Measurements from ENCODE around the gene GABRG3.
"Not testable (repeated sequence)": the region's sequence is repeated elsewhere in the genome, so short reads cannot be mapped to it uniquely, and the experiment has no call there.

The GABRG3 gene

DNA sequence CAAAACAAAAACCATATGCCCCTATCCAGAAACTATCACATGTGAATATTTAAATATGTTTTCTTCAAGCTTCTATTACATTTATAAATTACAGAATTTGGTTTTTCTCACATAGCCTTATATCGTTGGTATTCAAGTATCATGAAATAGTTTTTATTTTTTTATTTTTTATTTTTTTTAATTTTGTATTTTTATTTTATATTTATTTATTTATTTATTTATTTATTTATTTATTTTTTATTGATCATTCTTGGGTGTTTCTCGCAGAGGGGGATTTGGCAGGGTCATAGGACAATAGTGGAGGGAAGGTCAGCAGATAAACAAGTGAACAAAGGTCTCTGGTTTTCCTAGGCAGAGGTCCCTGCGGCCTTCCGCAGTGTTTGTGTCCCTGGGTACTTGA lies 32.0 kb downstream of the GABRG3 start:
- DNase-seq, result not testable (repeated sequence)

DNA sequence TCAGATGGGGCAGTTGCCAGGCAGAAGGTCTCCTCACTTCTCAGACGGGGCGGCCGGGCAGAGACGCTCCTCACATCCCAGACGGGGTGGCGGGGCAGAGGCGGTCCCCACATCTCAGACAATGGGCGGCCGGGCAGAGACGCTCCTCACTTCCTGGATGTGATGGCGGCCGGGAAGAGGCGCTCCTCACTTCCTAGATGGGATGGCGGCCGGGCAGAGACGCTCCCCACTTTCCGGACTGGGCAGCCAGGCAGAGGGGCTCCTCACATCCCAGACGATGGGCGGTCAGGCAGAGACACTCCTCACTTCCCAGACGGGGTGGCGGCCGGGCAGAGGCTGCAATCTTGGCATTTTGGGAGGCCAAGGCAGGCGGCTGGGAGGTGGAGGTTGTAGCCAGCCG lies 33.2 kb downstream of the GABRG3 start:
- not testable (repeated sequence) for DNase-seq

DNA sequence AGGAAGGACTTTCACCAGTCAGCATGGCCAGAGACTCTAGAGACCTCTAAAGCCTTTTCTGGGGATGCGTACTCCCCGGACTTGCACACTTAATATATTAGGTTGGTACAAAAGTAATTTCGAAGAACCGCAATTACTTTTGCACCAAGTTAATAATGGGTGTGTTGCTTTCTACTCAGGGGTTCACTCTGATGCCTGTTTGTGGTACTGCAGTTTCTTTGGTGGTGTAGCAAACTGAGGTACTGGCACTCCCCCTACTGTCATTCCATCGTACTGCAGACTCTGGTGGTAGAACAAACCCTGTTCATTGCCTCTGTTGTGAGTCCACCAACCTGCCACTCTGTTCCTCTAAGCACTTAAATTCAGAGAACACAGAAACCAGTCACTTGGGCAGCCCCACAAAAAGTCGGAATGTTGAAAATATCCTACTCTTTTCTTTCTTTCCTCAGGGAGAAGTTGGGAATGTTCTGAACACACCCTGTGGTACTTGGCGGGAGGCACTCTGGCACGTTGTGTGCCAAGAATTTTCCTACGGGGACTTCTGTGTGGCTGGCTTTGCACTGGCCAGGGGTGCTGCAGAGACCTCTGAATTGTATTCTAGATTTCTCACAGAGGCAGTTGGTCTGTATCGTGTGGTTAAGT lies 46.3 kb downstream of the GABRG3 start:
- DNase-seq, result no peak

DNA sequence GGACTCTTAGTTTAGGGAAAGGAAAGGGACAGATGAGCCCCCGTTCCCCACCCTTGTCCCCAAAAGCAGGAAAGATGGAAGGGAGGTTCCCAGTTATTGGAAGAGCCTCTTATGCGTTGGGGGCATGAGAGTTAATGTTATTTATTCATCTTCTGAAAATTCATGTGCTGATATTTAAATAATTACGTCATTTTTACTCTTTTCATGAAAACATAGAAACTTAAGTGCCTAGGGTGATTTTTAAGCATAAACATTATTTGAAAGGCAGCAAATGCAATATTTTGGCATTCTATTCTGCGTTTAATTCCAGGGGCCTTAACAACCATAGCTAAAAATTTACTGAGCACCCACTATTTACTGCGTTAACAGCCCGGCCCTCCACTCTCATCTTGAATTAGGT lies 48.7 kb downstream of the GABRG3 start:
- no peak for DNase-seq

DNA sequence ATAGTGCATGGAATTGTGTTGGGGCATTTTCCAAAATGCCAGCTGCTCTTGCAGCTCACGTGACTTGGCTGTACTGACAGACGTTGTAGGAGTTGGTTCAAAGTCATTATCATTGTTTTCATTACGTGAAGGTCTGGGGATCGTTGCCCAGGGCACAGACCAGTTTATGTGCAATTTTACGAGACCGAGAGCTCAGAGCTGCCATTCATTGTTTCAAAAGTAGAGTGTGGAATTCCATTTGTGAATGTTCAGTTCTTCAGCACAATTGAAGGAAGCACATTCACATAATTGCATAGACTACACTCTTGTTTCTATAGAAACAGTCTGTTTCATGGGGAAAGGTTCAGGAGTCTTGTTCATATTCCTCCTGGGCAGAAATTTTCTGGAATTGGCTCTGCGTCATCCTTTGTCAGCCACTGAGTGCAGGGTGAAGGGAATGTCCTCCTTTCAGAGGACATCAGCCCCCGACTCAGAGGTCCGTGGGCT lies 54.5 kb downstream of the GABRG3 start:
- DNase-seq, result no peak

DNA sequence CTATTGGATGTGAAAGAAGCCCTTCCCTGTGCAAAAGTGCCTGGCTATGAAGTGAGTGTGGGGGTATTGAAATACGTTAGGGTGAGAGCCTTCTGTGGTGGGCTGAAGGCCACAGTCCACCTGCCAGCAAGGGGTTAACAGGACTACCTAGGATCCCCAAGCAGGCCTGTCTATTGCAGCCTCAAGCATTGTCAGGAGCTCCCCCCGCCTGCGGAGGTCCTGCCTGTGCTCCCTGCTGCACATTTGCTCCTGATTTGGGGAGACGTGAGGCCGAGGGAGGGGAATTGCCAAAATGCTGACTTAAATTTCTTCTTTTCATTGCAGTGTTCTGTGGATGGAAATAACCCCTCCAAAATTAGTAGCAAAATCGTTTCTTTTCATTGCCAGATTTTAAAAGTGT lies 56.2 kb downstream of the GABRG3 start:
- no peak for DNase-seq

DNA sequence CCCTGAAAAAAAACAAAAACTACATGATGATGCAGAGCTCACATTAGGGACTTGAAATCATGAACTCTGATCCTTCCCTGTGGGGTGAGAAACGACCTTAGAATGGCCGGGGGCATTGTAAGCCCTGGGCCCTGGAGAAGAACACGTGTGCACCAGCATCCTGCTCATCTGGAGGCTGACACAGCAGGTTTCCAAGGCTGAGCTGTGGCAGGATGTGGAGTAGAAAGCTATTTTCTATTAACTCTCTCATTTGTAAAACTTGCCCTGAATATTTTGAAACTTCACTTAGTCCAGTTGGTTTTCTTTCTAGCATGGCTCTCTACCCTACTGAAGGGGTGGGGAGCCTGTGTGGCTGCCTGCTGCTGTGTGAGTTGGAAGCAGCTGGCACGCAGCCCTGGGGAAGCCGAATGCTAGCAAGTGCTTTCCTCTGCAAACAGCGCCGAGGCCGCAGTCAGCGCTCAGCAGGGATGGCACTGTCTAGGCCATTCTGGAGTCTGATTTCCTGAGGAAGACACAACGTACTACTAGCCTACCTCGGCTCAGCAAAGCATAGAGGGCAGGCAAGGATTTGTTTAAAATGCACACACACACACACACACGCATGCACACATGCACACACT lies 58.0 kb downstream of the GABRG3 start:
- no peak for DNase-seq

DNA sequence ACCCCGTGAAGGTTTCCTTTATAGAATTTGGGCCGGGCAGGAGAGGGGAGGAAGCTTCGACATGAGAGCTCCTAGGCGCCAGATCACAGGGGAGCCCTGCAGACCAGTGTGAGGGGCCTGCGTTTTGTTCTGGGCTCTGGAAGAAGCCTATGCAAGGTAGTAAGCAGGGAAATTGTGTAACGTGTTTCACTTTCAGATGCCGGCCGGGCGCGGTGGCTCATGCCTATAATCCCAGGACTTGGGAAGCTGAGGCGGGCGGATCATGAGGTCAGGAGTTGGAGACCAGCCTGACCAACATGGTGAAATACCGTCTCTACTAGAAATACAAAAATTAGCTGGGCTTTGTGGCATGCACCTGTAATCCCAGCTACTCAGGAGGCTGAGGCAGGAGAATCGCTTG lies 65.2 kb downstream of the GABRG3 start:
- DNase-seq, result no peak

DNA sequence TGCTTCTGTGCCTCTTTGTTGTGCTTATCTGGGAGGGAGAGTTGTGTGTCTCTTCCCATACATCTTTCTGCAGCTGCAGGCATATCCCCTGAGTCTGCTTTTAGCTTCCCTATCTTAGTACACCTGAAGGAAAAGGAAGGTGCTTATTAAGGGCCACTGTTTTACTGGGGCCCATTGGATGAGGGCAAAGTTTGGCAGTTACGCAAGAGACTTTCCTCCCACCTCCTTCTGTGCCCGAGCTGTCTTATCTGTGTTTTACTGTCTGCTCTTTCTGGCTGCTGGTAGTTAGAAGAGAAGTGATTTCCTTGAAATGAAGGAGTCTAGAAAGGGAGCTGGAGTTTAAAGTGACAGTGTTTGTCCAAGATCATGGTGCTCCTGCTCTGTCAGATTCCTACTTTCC lies 66.5 kb downstream of the GABRG3 start:
- DNase-seq, result no peak

DNA sequence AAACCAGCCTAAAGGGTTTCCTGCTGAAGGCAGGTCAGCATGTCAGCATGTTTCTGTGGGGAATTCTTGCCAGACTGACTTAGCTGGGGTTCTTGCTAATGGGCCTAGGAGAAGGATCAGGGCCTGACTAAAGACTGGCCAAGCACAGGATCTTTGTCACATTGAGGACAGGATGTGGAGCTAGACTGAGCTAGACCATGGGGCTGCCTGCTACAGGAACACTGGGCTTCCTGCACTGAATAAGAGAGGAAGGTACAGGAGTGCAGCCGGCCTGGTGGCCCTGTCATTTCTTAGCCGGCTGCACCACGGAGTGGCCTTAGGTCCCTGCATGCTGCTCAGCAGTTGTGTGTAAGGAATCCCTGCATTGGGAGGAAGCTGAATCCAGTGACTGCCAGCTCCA lies 68.2 kb downstream of the GABRG3 start:
- DNase-seq, result no peak

DNA sequence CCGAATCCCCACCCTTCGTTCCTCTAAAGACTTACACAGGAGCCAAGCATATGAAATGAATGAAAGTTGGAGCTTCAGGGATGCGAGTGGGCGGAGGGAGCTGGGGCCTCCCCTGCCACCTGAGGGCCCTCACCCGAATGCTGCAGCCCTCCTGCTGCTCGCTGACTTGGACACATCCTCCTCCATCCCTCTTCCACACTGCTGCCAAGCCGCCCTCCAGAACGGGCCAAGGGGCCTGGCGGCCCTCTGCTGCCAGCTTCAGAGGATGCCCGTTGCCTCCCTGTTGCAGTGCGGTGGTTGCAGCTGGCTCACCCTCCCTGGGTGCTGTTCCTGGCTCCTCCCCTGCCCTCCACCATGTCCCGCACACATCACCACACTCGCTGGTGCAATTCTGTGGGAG lies 71.2 kb downstream of the GABRG3 start:
- no peak for DNase-seq

DNA sequence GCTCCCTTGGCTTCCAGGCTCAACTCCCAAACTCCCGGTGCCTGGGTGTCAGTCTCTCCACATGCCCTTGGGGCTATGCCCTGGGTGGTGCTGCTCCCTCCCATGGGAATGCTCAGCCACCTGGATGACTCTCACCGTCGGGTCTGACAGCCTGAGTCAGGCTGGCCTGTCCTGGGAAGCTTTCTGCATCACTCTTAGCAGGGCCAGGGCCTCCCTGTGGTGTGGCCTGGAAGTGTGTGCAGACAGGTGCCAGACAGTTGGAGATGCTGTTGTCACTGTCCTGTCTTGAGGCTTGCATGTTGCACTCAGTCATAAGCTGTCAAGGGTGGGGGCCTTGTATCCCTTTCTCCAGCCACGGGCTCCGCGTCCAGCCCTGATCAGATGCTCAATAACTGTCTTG lies 71.7 kb downstream of the GABRG3 start:
- DNase-seq, result no peak

DNA sequence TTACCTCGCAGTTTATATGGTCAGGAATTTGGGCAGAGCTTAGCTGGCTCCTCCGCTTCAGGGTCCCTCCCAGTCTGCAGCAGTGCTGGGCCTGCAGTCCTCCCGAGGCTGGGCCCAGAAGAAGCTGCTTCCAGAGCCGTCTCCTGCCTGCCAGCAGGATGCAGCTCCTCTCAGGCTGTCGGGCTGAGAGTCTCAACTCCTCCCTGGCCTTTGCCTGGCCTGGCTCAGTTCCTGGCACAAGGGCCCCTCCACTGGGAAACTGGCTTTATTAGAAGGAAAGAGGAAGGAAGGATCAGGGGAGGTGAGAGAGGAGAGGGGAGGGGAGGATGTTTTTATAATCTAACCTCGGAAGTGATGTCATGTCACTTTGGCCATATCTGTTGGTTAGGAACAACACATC lies 72.8 kb downstream of the GABRG3 start:
- no peak for DNase-seq

DNA sequence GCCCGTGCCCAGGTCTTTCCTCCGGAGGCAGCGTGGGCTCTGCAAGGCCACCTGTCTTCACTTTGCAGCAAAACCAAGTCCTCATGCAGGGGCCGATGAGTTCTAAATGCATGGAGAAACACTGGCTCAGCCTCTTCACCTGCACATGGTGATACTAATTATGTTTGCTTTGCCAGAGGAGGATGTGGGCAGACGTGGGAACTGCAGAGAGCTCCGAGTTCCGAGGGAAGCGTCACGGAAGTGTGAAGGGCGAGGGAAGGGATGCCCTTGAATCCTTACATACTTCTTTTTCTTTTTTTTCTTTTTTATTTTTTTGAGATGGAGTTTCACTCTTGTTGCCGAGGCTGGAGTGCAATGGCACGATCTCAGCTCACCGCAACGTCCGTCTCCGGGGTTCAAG lies 74.8 kb downstream of the GABRG3 start:
- DNase-seq, result no peak

DNA sequence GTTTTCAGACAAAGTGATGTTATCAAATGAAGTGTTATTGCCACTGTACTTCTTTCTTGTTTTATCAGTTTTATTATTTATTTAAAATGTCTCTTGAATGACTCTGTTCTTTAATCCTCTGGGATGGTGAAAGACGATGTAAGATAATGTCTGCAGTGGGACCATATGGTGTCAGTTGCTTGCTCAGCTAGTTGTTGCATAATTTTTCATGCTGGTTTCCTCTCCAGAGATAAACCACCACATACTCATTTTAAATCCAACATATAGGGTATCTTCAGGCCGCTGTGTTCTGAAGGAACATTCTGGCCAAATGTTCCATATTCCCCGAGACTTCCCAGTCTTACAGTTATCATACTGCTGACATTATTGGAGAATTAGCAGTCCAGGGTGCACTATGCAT lies 75.9 kb downstream of the GABRG3 start:
- no peak for DNase-seq

DNA sequence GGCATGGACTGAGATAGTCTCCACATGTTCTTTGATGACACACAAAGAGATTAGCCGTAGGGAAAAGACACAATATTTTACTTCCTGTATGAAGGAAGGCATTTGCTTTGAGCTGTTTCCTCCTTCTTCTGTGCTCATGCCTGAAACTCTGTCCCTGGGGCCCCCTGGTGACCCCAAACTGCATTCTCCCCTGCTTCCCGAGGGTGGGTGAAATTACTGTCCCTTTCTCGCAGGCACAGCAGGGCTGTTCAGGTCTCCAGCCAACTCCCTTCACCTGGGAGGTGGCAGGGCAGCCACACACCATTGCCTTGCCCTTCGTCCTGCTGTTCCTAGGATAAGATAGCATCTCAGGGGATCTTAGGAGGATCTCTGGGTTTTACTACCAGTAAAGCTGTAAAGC lies 79.2 kb downstream of the GABRG3 start:
- no peak for DNase-seq

DNA sequence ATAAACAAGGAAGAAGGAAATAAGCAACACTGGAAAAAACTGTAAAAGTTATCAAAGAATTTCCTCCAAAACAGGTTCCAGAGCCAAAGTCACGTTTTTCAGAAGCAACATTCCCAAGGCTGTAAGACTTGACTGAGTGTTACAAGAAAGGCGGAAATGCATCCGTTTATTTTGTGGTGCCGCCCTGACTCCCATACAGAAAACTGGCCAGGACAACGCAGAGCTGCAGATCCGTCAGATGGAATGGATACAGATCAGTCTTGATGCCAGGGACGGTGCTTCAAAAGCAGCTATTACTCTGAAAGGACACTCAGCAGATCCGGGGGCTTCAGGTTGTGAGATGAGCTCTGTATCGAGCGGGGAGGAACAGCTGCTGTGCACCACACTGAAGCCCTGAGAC lies 83.4 kb downstream of the GABRG3 start:
- DNase-seq, result no peak

DNA sequence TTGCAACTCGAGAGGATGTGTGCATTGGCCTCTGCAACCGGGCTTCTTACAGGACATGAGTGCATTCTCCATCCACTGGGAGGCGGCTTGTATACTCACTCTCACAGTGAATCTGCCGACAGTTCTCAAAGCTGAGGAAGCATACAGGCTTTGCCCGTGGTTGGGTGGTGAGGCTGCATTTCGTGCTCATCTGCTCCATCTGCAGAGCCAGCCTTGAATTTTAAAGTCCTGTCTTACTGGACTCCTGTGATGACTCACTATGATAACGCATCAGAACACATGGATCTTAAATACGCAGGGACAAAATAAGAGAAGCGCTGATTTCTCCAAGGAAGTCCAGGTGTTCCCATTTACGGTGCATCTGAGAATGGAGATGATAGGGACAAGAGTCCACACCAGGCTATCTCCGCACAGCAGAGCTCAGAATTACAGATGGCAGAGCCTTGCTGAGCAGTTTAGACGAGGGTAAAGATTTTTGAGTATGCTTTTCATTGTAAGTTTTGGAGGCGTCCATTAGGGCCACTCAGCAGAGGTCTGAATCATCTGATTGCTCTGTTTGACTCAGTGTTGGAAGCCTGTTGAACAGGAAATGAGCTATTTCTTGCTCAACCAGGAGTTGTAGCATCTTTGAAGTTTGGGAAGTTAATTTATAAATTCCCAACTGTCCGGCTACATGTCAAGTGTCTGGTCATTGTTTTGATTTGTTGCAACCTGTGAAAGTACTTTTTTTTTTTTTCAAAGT lies 87.1 kb downstream of the GABRG3 start:
- DNase-seq, result no peak

DNA sequence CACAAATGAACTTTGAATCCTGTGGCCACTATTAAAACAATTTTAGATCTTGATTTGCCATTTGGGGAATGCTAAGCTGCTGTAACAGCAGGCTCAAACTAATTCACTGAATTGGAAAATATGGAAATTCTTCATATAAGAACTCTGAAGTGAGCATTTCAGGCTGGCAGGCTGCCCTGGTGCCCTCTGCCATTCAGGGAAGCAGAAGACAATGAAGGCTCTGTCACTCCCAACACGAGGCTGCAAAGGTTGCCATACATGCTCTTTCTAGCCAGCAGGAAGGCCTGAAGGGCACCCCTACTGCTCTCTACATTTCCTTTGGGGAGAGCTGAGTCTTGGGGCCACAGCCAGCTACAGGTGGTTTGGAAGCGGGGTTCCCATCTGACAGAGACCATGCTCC lies 88.0 kb downstream of the GABRG3 start:
- no peak for DNase-seq

DNA sequence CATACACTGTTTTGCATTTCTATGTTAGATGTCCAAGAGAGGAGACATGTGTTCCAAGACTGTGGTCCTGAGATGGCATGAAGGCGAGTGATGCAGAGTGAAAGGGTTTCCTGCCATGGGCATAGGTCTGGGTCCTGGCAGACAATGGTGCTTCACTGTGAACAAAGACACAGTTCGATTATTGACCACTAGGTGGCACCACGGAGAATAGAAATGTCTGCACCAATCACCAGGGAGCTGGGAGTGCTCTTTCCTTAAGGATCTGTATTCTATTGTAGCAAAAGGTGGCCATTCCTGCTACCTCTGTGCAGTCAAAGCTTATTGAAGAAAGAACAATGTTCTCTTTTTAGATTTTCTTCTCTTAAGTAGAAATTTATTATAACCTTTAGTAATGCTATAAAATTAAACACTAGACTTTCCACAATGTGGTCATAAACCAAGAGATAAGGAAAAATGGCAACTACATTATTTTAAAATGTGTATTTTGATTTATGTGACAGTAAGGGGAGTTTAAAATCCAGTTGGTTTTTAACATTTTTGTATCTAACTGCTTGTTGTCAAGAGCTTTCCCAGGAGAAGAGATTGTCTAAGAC lies 88.7 kb downstream of the GABRG3 start:
- no peak for DNase-seq

DNA sequence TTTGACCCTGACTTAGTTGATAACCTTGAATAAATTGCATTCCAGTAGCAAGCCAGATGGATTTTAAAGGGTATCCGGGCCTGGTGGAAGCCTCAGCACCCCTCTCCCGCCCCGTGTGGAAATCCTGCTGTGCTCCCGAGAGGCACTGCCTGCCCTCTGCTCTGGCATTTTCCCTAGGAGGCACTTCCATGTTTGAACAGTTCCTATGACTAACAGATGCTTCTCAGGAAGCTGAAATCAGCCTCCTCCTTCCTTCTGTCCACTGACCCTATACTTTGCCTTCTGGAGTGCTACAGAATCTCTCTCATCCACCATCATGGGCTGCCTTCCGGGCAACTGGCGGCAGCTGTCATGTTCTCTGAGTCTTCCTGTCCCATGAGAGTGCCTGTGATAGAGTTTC lies 90.8 kb downstream of the GABRG3 start:
- no peak for DNase-seq

DNA sequence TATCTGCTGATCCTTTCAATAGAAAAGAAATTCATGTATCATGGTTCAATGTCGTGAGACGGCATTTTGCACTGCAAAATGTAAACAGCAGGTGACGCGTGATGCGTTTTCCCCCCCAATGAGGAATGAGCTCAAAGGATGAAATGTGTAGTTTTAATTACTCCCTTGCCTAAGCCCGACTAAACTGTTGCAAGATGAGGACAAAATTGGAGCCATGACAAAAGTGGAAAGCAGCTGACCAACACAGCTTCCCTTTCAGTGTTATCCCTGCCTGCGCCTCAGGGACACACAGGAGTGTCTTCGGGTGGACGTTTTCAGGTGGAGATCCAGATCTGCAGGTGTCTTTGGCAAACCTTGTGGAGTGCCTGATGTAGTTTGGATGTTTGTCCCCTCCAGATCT lies 92.0 kb downstream of the GABRG3 start:
- no peak for DNase-seq

DNA sequence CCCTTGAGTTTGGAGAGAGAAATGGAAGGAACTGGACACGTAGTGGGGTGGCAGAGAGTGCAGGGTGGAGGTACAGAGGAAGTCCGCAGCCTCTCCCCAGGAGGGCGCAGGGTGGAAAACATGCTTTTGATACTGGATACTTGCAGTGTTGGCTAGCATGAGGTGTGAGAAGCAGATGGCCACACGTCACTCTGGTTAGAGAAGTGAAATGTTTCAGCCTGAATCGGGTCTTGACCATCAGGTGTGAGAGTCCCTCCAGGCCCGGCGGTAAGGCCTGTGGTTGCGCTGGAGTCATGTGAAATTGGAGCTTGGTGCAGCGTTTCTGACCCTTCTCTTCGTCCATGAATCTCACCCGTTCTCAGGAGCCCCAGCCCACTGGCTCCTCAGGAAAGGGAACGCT lies 93.1 kb downstream of the GABRG3 start:
- no peak for DNase-seq

DNA sequence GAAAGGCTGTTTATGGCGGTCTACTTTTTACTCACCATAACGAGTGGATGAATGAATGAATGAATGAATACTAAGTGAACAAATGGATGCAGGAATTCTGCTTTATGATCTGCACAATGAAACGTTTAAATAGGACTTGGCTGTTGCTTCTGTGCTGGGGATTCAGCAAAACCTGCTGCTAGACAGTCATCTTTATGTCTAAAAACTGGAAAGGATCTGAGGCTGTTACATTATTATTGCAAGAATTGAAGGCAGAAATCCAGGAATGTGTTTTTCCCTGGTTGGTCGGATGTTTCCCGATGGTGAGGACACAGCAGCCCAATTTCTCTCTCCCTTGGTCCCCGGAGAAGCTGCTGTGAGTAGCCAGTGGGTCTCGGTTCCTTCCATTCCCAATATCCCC lies 94.2 kb downstream of the GABRG3 start:
- no peak for DNase-seq

Data from activated naive CD4-positive, alpha-beta T cell treated with anti-CD3 and anti-CD28 coated beads, Interleukin-2, amount 50 U/mL, for 16 hours (primary cell).